B cell (primary cell): ENCODE measurements around the gene PTPRM.

Source experiments
- EZH2 ChIP-seq: IDR thresholded peaks from 2 replicates; pipeline ENCODE4 v1.6.1; 2012; ENCODE audit warnings: borderline replicate concordance, low read depth, mild to moderate bottlenecking, moderate library complexity, low read length; ENCODE audit not compliant: insufficient read depth, poor library complexity, severe bottlenecking
- TF ChIP-seq, protein P1 (sequence below): fragments of 200-600 bp; IDR thresholded peaks from one replicate; pipeline ENCODE4 v1.8.0; 2022; ENCODE audit warnings: antibody characterized with exemption, mild to moderate bottlenecking

DNA sequence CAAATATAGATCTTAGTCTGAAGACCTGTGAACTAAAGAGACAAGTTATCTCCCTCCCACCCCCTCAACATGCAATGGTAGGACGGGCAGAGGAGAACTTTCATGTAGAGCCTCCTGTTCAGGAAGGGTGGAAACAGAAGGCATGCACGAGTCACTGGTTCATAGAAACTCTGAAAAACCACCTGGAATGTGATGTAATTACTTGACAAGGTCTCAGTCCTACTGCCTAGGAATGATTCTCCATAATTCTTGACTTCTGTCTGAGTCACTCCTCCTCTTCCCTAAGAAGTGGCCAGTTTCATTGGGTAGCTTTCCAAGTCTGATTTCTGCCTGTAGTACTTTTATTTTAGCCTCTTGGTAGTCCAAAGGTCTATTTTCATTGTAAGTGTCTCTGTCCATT, 277.3 kb downstream of the PTPRM start:
- TF ChIP-seq, protein P1, sequence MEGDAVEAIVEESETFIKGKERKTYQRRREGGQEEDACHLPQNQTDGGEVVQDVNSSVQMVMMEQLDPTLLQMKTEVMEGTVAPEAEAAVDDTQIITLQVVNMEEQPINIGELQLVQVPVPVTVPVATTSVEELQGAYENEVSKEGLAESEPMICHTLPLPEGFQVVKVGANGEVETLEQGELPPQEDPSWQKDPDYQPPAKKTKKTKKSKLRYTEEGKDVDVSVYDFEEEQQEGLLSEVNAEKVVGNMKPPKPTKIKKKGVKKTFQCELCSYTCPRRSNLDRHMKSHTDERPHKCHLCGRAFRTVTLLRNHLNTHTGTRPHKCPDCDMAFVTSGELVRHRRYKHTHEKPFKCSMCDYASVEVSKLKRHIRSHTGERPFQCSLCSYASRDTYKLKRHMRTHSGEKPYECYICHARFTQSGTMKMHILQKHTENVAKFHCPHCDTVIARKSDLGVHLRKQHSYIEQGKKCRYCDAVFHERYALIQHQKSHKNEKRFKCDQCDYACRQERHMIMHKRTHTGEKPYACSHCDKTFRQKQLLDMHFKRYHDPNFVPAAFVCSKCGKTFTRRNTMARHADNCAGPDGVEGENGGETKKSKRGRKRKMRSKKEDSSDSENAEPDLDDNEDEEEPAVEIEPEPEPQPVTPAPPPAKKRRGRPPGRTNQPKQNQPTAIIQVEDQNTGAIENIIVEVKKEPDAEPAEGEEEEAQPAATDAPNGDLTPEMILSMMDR = no peak
- no peak for TF ChIP-seq EZH2
